ENCODE results near the gene C9orf85. TPM values are rescaled to one million over a fixed set of nuclear protein-coding genes. Genes with fewer than 3 reads are reported as not detected.

The C9orf85 gene
- total and polyA plus RNA-seq, 2 donors (not counting 1 experiment from before 2014, with no cell fraction given) = 4.3 to 9.6 TPM

GRCh38 chr9:71925834-71926233 is 14.4 kb downstream of the C9orf85 start:
- no peak overlapping the region for H3K4me3 ChIP-seq (ENCODE audit: control extremely low read depth in 1 of 5, extremely low read depth in 1 of 5, insufficient read depth in 1 of 5, low read depth in 2 of 5, low read length in 4 of 5)
- Mint-ChIP-seq H3K4me3 (no peak overlapping the region), H3K4me1 (peaks cover 20% of the 10 kb centered on the region), H3K27me3 (no peaks in the 10 kb centered on the region), H3K9me3 (ENCODE audit: insufficient read depth) (no peaks in the 10 kb centered on the region), H3K27ac (no peak overlapping the region)
- H2AFZ ChIP-seq (ENCODE audit: insufficient read depth, low read depth, low read length, poor library complexity, severe bottlenecking) = no peak overlapping the region
- H4K20me1 ChIP-seq (ENCODE audit: control insufficient read depth, insufficient read depth, low read length, poor library complexity, severe bottlenecking) = peaks cover 9% of the 10 kb centered on the region
- CTCF ChIA-PET = interaction anchor here (1.0 kb wide), 1 partner anchor 107 kb away, joined by 3 read pairs; no protein-coding TSS in a partner anchor
- H3K27ac ChIP-seq (ENCODE audit: low read length in 2 of 2) = no peak overlapping the region
- H3K36me3 ChIP-seq (replicated peaks in 1 of 2; ENCODE audit: control extremely low read depth in 1 of 2, control insufficient read depth in 1 of 2, extremely low read depth in 1 of 2, insufficient read depth in 2 of 2, low read length in 1 of 2) = peaks cover 3 to 5% of the 10 kb centered on the region in 2 experiments
- no peak overlapping the region for H3K9ac ChIP-seq (ENCODE audit: low read length)
- no peak overlapping the region for H3K4me2 ChIP-seq (replicated peaks; ENCODE audit: low read depth, low read length, poor library complexity, severe bottlenecking)
- H3K9me3 ChIP-seq (ENCODE audit: control extremely low read depth in 1 of 3, control insufficient read depth in 2 of 3, insufficient read depth in 1 of 3, low read length in 2 of 3) = no peaks in the 10 kb centered on the region
- intact Hi-C loops (cut with micrococcal nuclease) = no loop called here
- peaks cover 0 to 3% of the 10 kb centered on the region in 2 donors for H3K4me1 ChIP-seq (ENCODE audit: control insufficient read depth in 2 of 2, insufficient read depth in 2 of 2, low read length in 2 of 2)
- peaks cover 64% of the 10 kb centered on the region for H3K79me2 ChIP-seq (ENCODE audit: control insufficient read depth, insufficient read depth, low read length)
- H3K27me3 ChIP-seq (replicated peaks in 1 of 4; ENCODE audit: control extremely low read depth in 1 of 4, control insufficient read depth in 3 of 4, insufficient read depth in 4 of 4, low read length in 3 of 4) = no peaks in the 10 kb centered on the region
- POLR2A ChIA-PET = no interaction called here
- no peak for ATAC-seq (ENCODE audit: low read depth)
- no peak for DNase-seq
- TF ChIP-seq CTCF (IDR thresholded peaks at IDR 0.05) = no peak
- no peak for TF ChIP-seq EZH2 (IDR thresholded peaks at IDR 0.05; ENCODE audit: borderline replicate concordance, insufficient read depth, low read depth, low read length, poor library complexity, severe bottlenecking)

- no peak overlapping the region for H3K4me3 Mint-ChIP-seq
- DNase-seq = no peak
- H3K27me3 Mint-ChIP-seq = no peaks in the 10 kb centered on the region
- peaks cover 2% of the 10 kb centered on the region for H3K9me3 Mint-ChIP-seq (ENCODE audit: insufficient read depth)
- POLR2A ChIA-PET = no interaction called here
- WGBS (ENCODE audit: insufficient coverage) = no CpG with 5 or more reads among the region's 1 CpG
- Histone ChIP-seq H3K27me3 (replicated peaks in 1 of 4; ENCODE audit: control extremely low read depth in 1 of 4, control insufficient read depth in 3 of 4, insufficient read depth in 4 of 4, low read length in 3 of 4) (no peaks in the 10 kb centered on the region), H2AFZ (ENCODE audit: insufficient read depth, low read depth, low read length, poor library complexity, severe bottlenecking) (no peak overlapping the region), H4K20me1 (ENCODE audit: control insufficient read depth, insufficient read depth, low read length, poor library complexity, severe bottlenecking) (peaks cover 9% of the 10 kb centered on the region), H3K4me2 (replicated peaks; ENCODE audit: low read depth, low read length, poor library complexity, severe bottlenecking) (no peak overlapping the region), H3K4me1 (ENCODE audit: control insufficient read depth in 2 of 2, insufficient read depth in 2 of 2, low read length in 2 of 2) (peaks cover 0 to 3% of the 10 kb centered on the region in 2 donors), H3K79me2 (ENCODE audit: control insufficient read depth, insufficient read depth, low read length) (peaks cover 50% of the 10 kb centered on the region), H3K27ac (ENCODE audit: low read length in 2 of 2) (no peak overlapping the region), H3K9me3 (ENCODE audit: control extremely low read depth in 1 of 3, control insufficient read depth in 2 of 3, insufficient read depth in 1 of 3, low read length in 2 of 3) (no peaks in the 10 kb centered on the region), H3K4me3 (ENCODE audit: control extremely low read depth in 1 of 5, extremely low read depth in 1 of 5, insufficient read depth in 1 of 5, low read depth in 2 of 5, low read length in 4 of 5) (no peak overlapping the region), H3K36me3 (replicated peaks in 1 of 2; ENCODE audit: control extremely low read depth in 1 of 2, control insufficient read depth in 1 of 2, extremely low read depth in 1 of 2, insufficient read depth in 2 of 2, low read length in 1 of 2) (peaks cover 0 to 1% of the 10 kb centered on the region in 2 experiments), H3K9ac (ENCODE audit: low read length) (no peak overlapping the region)
- peaks cover 14% of the 10 kb centered on the region for H3K4me1 Mint-ChIP-seq
- no peak overlapping the region for H3K27ac Mint-ChIP-seq
- CTCF ChIA-PET = interaction anchor here (1.9 kb wide), 1 partner anchor 109 kb away, joined by 5 read pairs; no protein-coding TSS in a partner anchor
- intact Hi-C loops (cut with micrococcal nuclease) = no loop called here
- TF ChIP-seq CTCF (IDR thresholded peaks at IDR 0.05) = no peak
- TF ChIP-seq EZH2 (IDR thresholded peaks at IDR 0.05; ENCODE audit: borderline replicate concordance, insufficient read depth, low read depth, low read length, poor library complexity, severe bottlenecking) = no peak
- no peak for ATAC-seq (ENCODE audit: low read depth)
Observed at GRCh38 chr9:71928376-71928775, 16.9 kb downstream of the C9orf85 start.
